A549 (cell line): ENCODE results near the gene ST3GAL5.

Source experiments
- JUNB ChIP-seq: fragments of >200 bp; sonication (Bioruptor Twin); formaldehyde crosslinking; IDR thresholded peaks from 2 replicates; pipeline ENCODE4 v1.6.1; 2016
- POLR2A ChIP-seq: IDR thresholded peaks from 2 replicates; pipeline ENCODE4 v1.6.1; 2012; ENCODE audit warnings: mild to moderate bottlenecking, low read length
- TF ChIP-seq, protein P1 (sequence below): fragments of >200 bp; sonication (Bioruptor Twin); formaldehyde crosslinking; IDR thresholded peaks from 3 replicates; pipeline ENCODE4 v1.5.1; 2016

DNA sequence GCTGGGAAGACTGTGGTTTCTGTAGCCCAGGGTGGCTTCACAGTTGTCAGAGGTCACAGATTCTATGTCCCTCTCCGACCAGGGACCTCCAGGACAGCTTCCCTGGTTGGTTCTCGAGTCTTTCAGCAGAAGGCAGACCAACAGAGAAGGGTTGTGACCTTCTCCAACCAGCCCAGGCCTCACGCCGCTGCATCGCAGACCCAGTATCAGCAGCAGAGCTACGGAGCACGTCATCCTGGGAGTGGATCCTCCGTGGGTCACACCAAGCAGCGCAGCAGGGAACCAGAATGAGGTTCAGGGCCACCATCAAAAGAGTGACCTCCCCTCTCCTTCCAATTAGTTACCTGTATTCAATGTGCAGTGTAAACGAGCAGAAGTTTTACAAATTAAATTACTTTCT lies 49.3 kb downstream of the ST3GAL5 start:
- TF ChIP-seq JUNB: no peak
- TF ChIP-seq POLR2A: no peak
- TF ChIP-seq, protein P1, sequence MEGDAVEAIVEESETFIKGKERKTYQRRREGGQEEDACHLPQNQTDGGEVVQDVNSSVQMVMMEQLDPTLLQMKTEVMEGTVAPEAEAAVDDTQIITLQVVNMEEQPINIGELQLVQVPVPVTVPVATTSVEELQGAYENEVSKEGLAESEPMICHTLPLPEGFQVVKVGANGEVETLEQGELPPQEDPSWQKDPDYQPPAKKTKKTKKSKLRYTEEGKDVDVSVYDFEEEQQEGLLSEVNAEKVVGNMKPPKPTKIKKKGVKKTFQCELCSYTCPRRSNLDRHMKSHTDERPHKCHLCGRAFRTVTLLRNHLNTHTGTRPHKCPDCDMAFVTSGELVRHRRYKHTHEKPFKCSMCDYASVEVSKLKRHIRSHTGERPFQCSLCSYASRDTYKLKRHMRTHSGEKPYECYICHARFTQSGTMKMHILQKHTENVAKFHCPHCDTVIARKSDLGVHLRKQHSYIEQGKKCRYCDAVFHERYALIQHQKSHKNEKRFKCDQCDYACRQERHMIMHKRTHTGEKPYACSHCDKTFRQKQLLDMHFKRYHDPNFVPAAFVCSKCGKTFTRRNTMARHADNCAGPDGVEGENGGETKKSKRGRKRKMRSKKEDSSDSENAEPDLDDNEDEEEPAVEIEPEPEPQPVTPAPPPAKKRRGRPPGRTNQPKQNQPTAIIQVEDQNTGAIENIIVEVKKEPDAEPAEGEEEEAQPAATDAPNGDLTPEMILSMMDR: no peak
